Ishikawa (cell line): ENCODE results near the gene TMEM19.

Experiments used
- CEBPB ChIP-seq: IDR thresholded peaks from 2 replicates; pipeline ENCODE4 v1.6.1; 2012
- CREB1 ChIP-seq: IDR thresholded peaks from 2 replicates; pipeline ENCODE4 v1.6.1; 2012; ENCODE audit warnings: low read depth
- EP300 ChIP-seq: IDR thresholded peaks from 2 replicates; pipeline ENCODE4 v1.6.1; 2012; ENCODE audit warnings: borderline replicate concordance
- FOXM1 ChIP-seq: IDR thresholded peaks from 2 replicates; pipeline ENCODE4 v1.6.1; 2012; ENCODE audit warnings: low read depth, borderline replicate concordance
- RAD21 ChIP-seq: IDR thresholded peaks from 2 replicates; pipeline ENCODE4 v1.6.1; 2012; ENCODE audit warnings: low read depth
- TAF1 ChIP-seq: IDR thresholded peaks from 2 replicates; pipeline ENCODE4 v1.6.1; 2012; ENCODE audit warnings: low read depth, mild to moderate bottlenecking
- YY1 ChIP-seq: IDR thresholded peaks from 2 replicates; pipeline ENCODE4 v1.6.1; 2012; ENCODE audit warnings: low read depth
- TF ChIP-seq, protein P1 (sequence below): IDR thresholded peaks from 2 replicates; pipeline ENCODE4 v1.6.1; 2012

DNA sequence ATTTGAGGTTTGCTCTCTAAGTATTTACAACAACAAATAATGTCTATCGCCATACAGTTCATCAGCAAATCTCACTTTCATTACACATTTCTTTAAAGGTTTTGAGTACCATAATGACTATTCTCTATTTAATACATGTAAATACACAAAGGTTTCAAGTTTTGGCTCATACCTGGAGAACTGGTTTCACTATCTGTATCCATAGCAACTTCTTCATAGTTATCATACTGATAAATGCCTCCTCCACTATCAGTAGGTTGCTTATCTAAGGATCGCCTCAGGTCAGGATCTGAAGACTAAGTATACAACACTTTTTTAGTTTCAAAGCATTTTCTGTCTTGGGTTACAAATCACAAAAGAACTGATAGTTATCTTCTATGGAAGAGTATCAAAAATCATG is 43.6 kb upstream of the TMEM19 start:
- TF ChIP-seq RAD21 = no peak
- TF ChIP-seq FOXM1 = no peak
- no peak for TF ChIP-seq CREB1
- no peak for TF ChIP-seq TAF1
- TF ChIP-seq, protein P1, sequence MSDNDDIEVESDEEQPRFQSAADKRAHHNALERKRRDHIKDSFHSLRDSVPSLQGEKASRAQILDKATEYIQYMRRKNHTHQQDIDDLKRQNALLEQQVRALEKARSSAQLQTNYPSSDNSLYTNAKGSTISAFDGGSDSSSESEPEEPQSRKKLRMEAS = no peak
- no peak for TF ChIP-seq YY1
- TF ChIP-seq EP300 = no peak
- no peak for TF ChIP-seq CEBPB
